Caco-2 (cell line): ENCODE measurements around the gene CNTNAP5. TPM values are rescaled to one million over a fixed set of nuclear protein-coding genes. Genes with fewer than 3 reads are reported as not detected.

Experiments used
- BruUV-seq: library from RNA; stranded (reverse); fragments of 400-500 nt; replicated peaks from 2 replicates; lab custom pipeline; 2021; lab: Mats Ljungman, UMichigan
- CTCF ChIA-PET: fragments of 300-600 bp; sonication (Branson Sonifier 250); formaldehyde crosslinking; loops from one replicate; lab custom pipeline; 2022; ENCODE audit warnings: antibody characterized with exemption; lab: Charles Lee
- POLR2A ChIA-PET: fragments of 300-600 bp; sonication (Branson Sonifier 250); formaldehyde crosslinking; loops from one replicate; lab custom pipeline; 2022; ENCODE audit warnings: antibody characterized with exemption; lab: Charles Lee
- DNase-seq, 2 experiments: peaks; one replicate each; pipeline versions ENCODE4 v3.0.0 to v3.0.0-alpha.2; 2020 to 2022
- H3K27me3 ChIP-seq: replicated peaks from 2 replicates; pipeline ENCODE4 v1.6.0; 2011; ENCODE audit warnings: low read length; ENCODE audit not compliant: control insufficient read depth, insufficient read depth
- H3K36me3 ChIP-seq: 2 replicates; pipeline ENCODE4 v1.5.1; 2011; ENCODE audit warnings: low read length; ENCODE audit not compliant: control insufficient read depth, insufficient read depth
- H3K4me1 ChIP-seq: fragments of 250-450 bp; sonication (Bioruptor Pico); 2 replicates; pipeline ENCODE4 v1.5.1; 2020; ENCODE audit warnings: mild to moderate bottlenecking
- H3K4me3 ChIP-seq: 2 replicates; pipeline ENCODE4 v1.5.1; 2011; ENCODE audit warnings: low read depth, mild to moderate bottlenecking, control low read depth, low read length
- H3K9me3 ChIP-seq: fragments of 250-450 bp; sonication (Bioruptor Pico); 2 replicates; pipeline ENCODE4 v1.5.1; 2020; ENCODE audit warnings: mild to moderate bottlenecking, moderate library complexity
- H3K27ac Mint-ChIP-seq: one replicate; pipeline ENCODE4 v1.8.0; 2022; ENCODE audit warnings: mixed read lengths; ENCODE audit not compliant: unreplicated experiment
- H3K27me3 Mint-ChIP-seq: one replicate; pipeline ENCODE4 v1.8.0; 2022; ENCODE audit warnings: mixed read lengths; ENCODE audit not compliant: insufficient read depth, unreplicated experiment
- H3K36me3 Mint-ChIP-seq: one replicate; pipeline ENCODE4 v1.8.0; 2022; ENCODE audit warnings: mild to moderate bottlenecking, mixed read lengths; ENCODE audit not compliant: insufficient read depth, unreplicated experiment
- H3K4me1 Mint-ChIP-seq: one replicate; pipeline ENCODE4 v1.8.0; 2022; ENCODE audit warnings: low read depth, mixed read lengths; ENCODE audit not compliant: unreplicated experiment
- H3K4me3 Mint-ChIP-seq: one replicate; pipeline ENCODE4 v1.8.0; 2022; ENCODE audit warnings: mild to moderate bottlenecking, moderate library complexity, mixed read lengths; ENCODE audit not compliant: unreplicated experiment
- H3K9me3 Mint-ChIP-seq: one replicate; pipeline ENCODE4 v1.8.0; 2022; ENCODE audit warnings: mixed read lengths; ENCODE audit not compliant: unreplicated experiment
- CTCF ChIP-seq, 2 experiments: fragments of 200-600 bp in 1 of 2; IDR thresholded peaks; 1 replicate in 1 of 2; 2 replicates in 1 of 2; pipeline versions ENCODE4 v1.5.1 to v1.8.0; 2011 to 2022; ENCODE audit warnings: antibody characterized with exemption in 1 of 2, control low read depth in 1 of 2, inconsistent platforms in 1 of 2, low read depth in 1 of 2, low read length in 1 of 2, mild to moderate bottlenecking in 1 of 2, moderate library complexity in 1 of 2; ENCODE audit not compliant: insufficient read depth in 1 of 2, severe bottlenecking in 1 of 2, unreplicated experiment in 1 of 2
- intact Hi-C: fragments of 100-400 bp; cut with micrococcal nuclease; formaldehyde crosslinking; loops from one replicate; pipeline ENCODE4 v1.10.0; 2022; ENCODE audit not compliant: unreplicated experiment
- total RNA-seq: library from RNA; stranded (reverse); gene quantifications from 2 replicates; pipeline ENCODE4 v1.2.3, GENCODE V29; 2022

Gene CNTNAP5
- total RNA-seq, 1 experiment from 2014 or later, result 0.14 TPM

- H3K4me3 Mint-ChIP-seq, result no peak overlapping the region
- ChIA-PET CTCF (no interaction called here), POLR2A (no interaction called here)
- no peaks in the 10 kb centered on the region for H3K4me1 Mint-ChIP-seq
- no peak for TF ChIP-seq CTCF (IDR thresholded peaks at IDR 0.05; ENCODE audit: insufficient read depth in 1 of 2, low read depth in 1 of 2, low read length in 1 of 2, severe bottlenecking in 1 of 2, unreplicated experiment in 1 of 2)
- H3K36me3 Mint-ChIP-seq, result no peaks in the 10 kb centered on the region
- DNase-seq, result no peak
- H3K4me1 ChIP-seq, result no peaks in the 10 kb centered on the region
- BruUV-seq, result no TSS peak
- no peaks in the 10 kb centered on the region for H3K9me3 Mint-ChIP-seq
- no peaks in the 10 kb centered on the region for H3K9me3 ChIP-seq
- H3K4me3 ChIP-seq, result no peak overlapping the region
- no peak overlapping the region for H3K27ac Mint-ChIP-seq
- H3K27me3 Mint-ChIP-seq, result no peaks in the 10 kb centered on the region
- no peaks in the 10 kb centered on the region for H3K27me3 ChIP-seq
- intact Hi-C loops, result no loop called here
- H3K36me3 ChIP-seq, result no peaks in the 10 kb centered on the region
Observed at GRCh38 chr2:124663645-124663997, 638.5 kb downstream of the CNTNAP5 start.

GRCh38 chr2:124664363-124664762, 639.3 kb downstream of the CNTNAP5 start:
- H3K4me1 ChIP-seq, result no peaks in the 10 kb centered on the region
- no peaks in the 10 kb centered on the region for H3K4me1 Mint-ChIP-seq
- H3K27ac Mint-ChIP-seq, result no peak overlapping the region
- H3K4me3 Mint-ChIP-seq, result no peak overlapping the region
- no peaks in the 10 kb centered on the region for H3K27me3 ChIP-seq
- intact Hi-C loops, result no loop called here
- ChIA-PET POLR2A (no interaction called here), CTCF (no interaction called here)
- no peak for TF ChIP-seq CTCF (IDR thresholded peaks at IDR 0.05; ENCODE audit: insufficient read depth in 1 of 2, low read depth in 1 of 2, low read length in 1 of 2, severe bottlenecking in 1 of 2, unreplicated experiment in 1 of 2)
- no peaks in the 10 kb centered on the region for H3K27me3 Mint-ChIP-seq
- no peaks in the 10 kb centered on the region for H3K9me3 Mint-ChIP-seq
- H3K36me3 ChIP-seq, result no peaks in the 10 kb centered on the region
- no peaks in the 10 kb centered on the region for H3K9me3 ChIP-seq
- no peaks in the 10 kb centered on the region for H3K36me3 Mint-ChIP-seq
- no TSS peak for BruUV-seq
- no peak for DNase-seq
- no peak overlapping the region for H3K4me3 ChIP-seq

- no peaks in the 10 kb centered on the region for H3K36me3 Mint-ChIP-seq
Observed at GRCh38 chr2:124666976-124667375, 641.9 kb downstream of the CNTNAP5 start.

More at GRCh38 chr2:124666976-124667375, 641.9 kb downstream of the CNTNAP5 start:
- no peak for DNase-seq
- Mint-ChIP-seq H3K9me3 (no peaks in the 10 kb centered on the region), H3K27me3 (peaks cover 5% of the 10 kb centered on the region), H3K4me1 (no peaks in the 10 kb centered on the region), H3K27ac (no peak overlapping the region), H3K4me3 (no peak overlapping the region)
- no peaks in the 10 kb centered on the region for H3K27me3 ChIP-seq
- H3K4me1 ChIP-seq, result no peaks in the 10 kb centered on the region
- BruUV-seq, result no TSS peak
- ChIA-PET POLR2A (no interaction called here), CTCF (no interaction called here)
- no peaks in the 10 kb centered on the region for H3K36me3 ChIP-seq
- TF ChIP-seq CTCF (IDR thresholded peaks at IDR 0.05; ENCODE audit: insufficient read depth in 1 of 2, low read depth in 1 of 2, low read length in 1 of 2, severe bottlenecking in 1 of 2, unreplicated experiment in 1 of 2), result no peak
- intact Hi-C loops, result no loop called here
- H3K4me3 ChIP-seq, result no peak overlapping the region
- no peaks in the 10 kb centered on the region for H3K9me3 ChIP-seq
